ENCODE data around the gene OTULIN. TPM values are rescaled to one million over a fixed set of nuclear protein-coding genes. Genes with fewer than 3 reads are reported as not detected.

Gene OTULIN
- total and polyA plus RNA-seq, 7 donors = 6.6 to 37.9 (median 13.2) TPM

DNA sequence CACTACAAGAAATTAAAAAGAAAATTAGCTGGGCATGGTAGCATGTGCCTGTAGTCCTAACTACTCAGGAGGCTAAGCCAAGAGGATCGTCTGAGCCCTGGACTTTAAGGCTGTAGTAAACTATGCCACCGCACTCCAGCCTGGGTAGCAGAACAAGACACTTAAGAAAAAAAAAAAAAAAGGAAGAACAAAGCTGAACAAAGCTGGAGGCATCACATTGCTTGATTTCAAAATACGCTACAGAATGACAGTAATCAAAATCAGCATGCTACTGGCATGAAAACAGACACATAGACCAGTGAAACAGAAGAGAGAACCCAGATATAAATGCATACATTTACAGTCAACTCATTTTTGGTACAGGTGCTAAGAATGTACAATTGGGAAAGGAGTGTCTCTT is 14.5 kb upstream of the OTULIN start:
- Histone ChIP-seq H3K27ac (no peak overlapping the region), H3K27me3 (peaks cover 0 to 4% (median 0%) of the 10 kb centered on the region in 3 donors), H3K36me3 (no peaks in the 10 kb centered on the region), H3K9me3 (no peaks in the 10 kb centered on the region), H3K4me1 (no peaks in the 10 kb centered on the region), H3K4me3 (no peak overlapping the region)
- no peak for DNase-seq
- intact Hi-C loops (cut with DNase I) = no loop called here
- WGBS, 2 donors = 86 to 89% methylated on average over 3 of the region's 3 CpGs
- no peak for TF ChIP-seq POLR2A (IDR thresholded peaks at IDR 0.05)
- TF ChIP-seq POLR2AphosphoS5 (IDR thresholded peaks at IDR 0.05) = no peak
- TF ChIP-seq, protein P1, sequence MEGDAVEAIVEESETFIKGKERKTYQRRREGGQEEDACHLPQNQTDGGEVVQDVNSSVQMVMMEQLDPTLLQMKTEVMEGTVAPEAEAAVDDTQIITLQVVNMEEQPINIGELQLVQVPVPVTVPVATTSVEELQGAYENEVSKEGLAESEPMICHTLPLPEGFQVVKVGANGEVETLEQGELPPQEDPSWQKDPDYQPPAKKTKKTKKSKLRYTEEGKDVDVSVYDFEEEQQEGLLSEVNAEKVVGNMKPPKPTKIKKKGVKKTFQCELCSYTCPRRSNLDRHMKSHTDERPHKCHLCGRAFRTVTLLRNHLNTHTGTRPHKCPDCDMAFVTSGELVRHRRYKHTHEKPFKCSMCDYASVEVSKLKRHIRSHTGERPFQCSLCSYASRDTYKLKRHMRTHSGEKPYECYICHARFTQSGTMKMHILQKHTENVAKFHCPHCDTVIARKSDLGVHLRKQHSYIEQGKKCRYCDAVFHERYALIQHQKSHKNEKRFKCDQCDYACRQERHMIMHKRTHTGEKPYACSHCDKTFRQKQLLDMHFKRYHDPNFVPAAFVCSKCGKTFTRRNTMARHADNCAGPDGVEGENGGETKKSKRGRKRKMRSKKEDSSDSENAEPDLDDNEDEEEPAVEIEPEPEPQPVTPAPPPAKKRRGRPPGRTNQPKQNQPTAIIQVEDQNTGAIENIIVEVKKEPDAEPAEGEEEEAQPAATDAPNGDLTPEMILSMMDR (IDR thresholded peaks at IDR 0.05) = no peak
- TF ChIP-seq EP300 (IDR thresholded peaks at IDR 0.05) = no peak

- TF ChIP-seq, protein P1 (IDR thresholded peaks at IDR 0.05) = no peak
- TF ChIP-seq POLR2AphosphoS5 (IDR thresholded peaks at IDR 0.05) (no peak), POLR2A (IDR thresholded peaks at IDR 0.05) (no peak), EP300 (IDR thresholded peaks at IDR 0.05) (no peak)
- 53 to 57% methylated on average over 4 of the region's 4 CpGs for WGBS, 2 donors
- no peaks in the 10 kb centered on the region for H3K27me3 ChIP-seq
- H3K36me3 ChIP-seq = no peaks in the 10 kb centered on the region
- no peak overlapping the region for H3K27ac ChIP-seq
- intact Hi-C loops (cut with DNase I) = no loop called here
- H3K4me3 ChIP-seq = no peak overlapping the region
- no peak for DNase-seq
- no peaks in the 10 kb centered on the region for H3K4me1 ChIP-seq
- no peaks in the 10 kb centered on the region for H3K9me3 ChIP-seq
These were observed 9.3 kb upstream of the OTULIN start for GRCh38 chr5:14655146-14655741.

- 55 to 63% methylated on average over 2 of the region's 2 CpGs for WGBS, 2 donors
- H3K4me1 ChIP-seq = no peaks in the 10 kb centered on the region
- H3K27ac ChIP-seq = no peak overlapping the region
- no peak overlapping the region for H3K4me3 ChIP-seq
- H3K9me3 ChIP-seq = no peaks in the 10 kb centered on the region
- TF ChIP-seq, protein P1 (IDR thresholded peaks at IDR 0.05) = no peak
- TF ChIP-seq EP300 (IDR thresholded peaks at IDR 0.05) (no peak), POLR2AphosphoS5 (IDR thresholded peaks at IDR 0.05) (no peak), POLR2A (IDR thresholded peaks at IDR 0.05) (no peak)
- no peaks in the 10 kb centered on the region for H3K27me3 ChIP-seq
- no peak for DNase-seq
- intact Hi-C loops (cut with DNase I) = no loop called here
- H3K36me3 ChIP-seq = no peaks in the 10 kb centered on the region
These were observed 7.6 kb upstream of the OTULIN start for GRCh38 chr5:14656898-14657297.

DNA sequence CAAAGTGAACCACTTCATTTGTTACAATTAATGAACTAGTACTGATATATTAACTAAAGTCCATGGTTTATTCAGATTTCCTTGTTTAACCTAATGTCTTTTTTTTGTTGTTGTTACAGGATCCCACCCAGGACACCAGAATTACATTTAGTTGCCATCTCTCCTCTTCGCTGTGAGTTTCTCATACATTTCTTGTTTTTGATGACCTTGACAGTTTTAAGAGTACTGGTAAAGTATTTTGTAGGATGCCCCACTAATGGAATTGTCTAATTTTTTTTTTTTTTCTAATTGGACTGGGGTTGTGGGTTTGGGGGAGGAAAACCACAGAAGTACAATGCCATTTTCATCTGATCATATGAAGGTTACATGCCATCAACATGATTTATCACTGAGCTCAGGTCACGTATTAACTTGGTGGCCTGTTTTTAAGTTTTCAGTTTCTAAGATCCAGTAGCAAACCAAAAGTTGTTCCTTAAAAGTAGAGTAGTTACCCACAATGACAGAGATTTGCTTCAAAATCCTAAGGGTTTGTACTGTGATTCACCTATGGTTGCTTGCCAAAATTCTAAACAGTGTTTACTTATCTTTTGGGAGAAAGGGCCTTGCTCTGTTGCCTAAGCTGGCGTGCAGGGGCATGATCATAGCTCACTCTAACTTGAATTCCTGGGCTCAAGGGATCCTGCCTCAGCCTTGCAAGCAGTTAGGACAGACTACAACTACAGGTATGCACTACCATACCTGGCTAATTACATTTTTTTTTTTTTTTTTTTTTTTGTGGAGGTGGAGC is 4.5 kb upstream of the OTULIN start:
- H3K27me3 ChIP-seq = no peaks in the 10 kb centered on the region
- H3K4me3 ChIP-seq = no peak overlapping the region
- 91 to 95% methylated on average over 3 of the region's 3 CpGs for WGBS, 2 donors
- TF ChIP-seq, protein P1 (IDR thresholded peaks at IDR 0.05) = no peak
- TF ChIP-seq POLR2AphosphoS5 (IDR thresholded peaks at IDR 0.05) (no peak), POLR2A (IDR thresholded peaks at IDR 0.05) (no peak), EP300 (IDR thresholded peaks at IDR 0.05) (no peak)
- H3K4me1 ChIP-seq = peaks cover 0 to 12% (median 8%) of the 10 kb centered on the region in 4 donors
- DNase-seq = no peak
- no peaks in the 10 kb centered on the region for H3K9me3 ChIP-seq
- intact Hi-C loops (cut with DNase I) = loop anchor here (5.0 to 10.0 kb wide), 2 partner anchors 78 to 545 kb away; partner anchors contain the start of gene OTULINL
- H3K27ac ChIP-seq = no peak overlapping the region
- H3K36me3 ChIP-seq = no peaks in the 10 kb centered on the region

Measured in sigmoid colon (tissue), 7 donors.